Trophoblast cell (in vitro differentiated cells and primary cell): ENCODE results near the gene RGS9.
A peak's percentile ranks its signal among the peaks of the same experiment; 100 is the strongest.
"Not testable (repeated sequence)": the region's sequence is repeated elsewhere in the genome, so short reads cannot be mapped to it uniquely, and the experiment has no call there.

Source experiments
- DNase-seq, 2 donors: peaks; one replicate each; pipeline ENCODE4 v3.0.0-alpha.2; 2016
- H2AFZ ChIP-seq: 2 replicates; pipeline ENCODE4 v1.6.1; 2013; ENCODE audit warnings: low read length, moderate library complexity, mild to moderate bottlenecking; ENCODE audit not compliant: insufficient read depth, poor library complexity
- H2AK5ac ChIP-seq: 2 replicates; pipeline ENCODE4 v1.6.1; 2013; ENCODE audit warnings: mild to moderate bottlenecking, low read length
- H2BK120ac ChIP-seq: 2 replicates; pipeline ENCODE4 v1.6.1; 2013; ENCODE audit warnings: low read length, mild to moderate bottlenecking, moderate library complexity; ENCODE audit not compliant: insufficient read depth, poor library complexity
- H2BK12ac ChIP-seq: 2 replicates; pipeline ENCODE4 v1.6.1; 2013; ENCODE audit warnings: mild to moderate bottlenecking, low read length, moderate library complexity
- H2BK5ac ChIP-seq: 2 replicates; pipeline ENCODE4 v1.6.1; 2013; ENCODE audit warnings: low read length, low read depth, moderate library complexity, mild to moderate bottlenecking; ENCODE audit not compliant: poor library complexity
- H3K14ac ChIP-seq: 2 replicates; pipeline ENCODE4 v1.6.1; 2013; ENCODE audit warnings: mild to moderate bottlenecking, low read length
- H3K18ac ChIP-seq: 2 replicates; pipeline ENCODE4 v1.6.1; 2013; ENCODE audit warnings: mild to moderate bottlenecking, low read length
- H3K23ac ChIP-seq: 2 replicates; pipeline ENCODE4 v1.6.1; 2013; ENCODE audit warnings: low read length
- H3K27ac ChIP-seq: 2 replicates; pipeline ENCODE4 v1.5.1; 2013; ENCODE audit warnings: low read depth, mild to moderate bottlenecking, inconsistent platforms, low read length, moderate library complexity
- H3K27me3 ChIP-seq: 2 replicates; pipeline ENCODE4 v1.6.1; 2013; ENCODE audit warnings: inconsistent platforms, mild to moderate bottlenecking, low read length, moderate library complexity; ENCODE audit not compliant: insufficient read depth
- H3K36me3 ChIP-seq, 2 experiments: 1 replicate in 1 of 2; 2 replicates in 1 of 2; pipeline ENCODE4 v1.6.1; 2013; ENCODE audit warnings: low read length in 2 of 2, mild to moderate bottlenecking in 2 of 2, moderate library complexity in 1 of 2; ENCODE audit not compliant: insufficient read depth in 2 of 2, control insufficient read depth in 1 of 2
- H3K4ac ChIP-seq: 2 replicates; pipeline ENCODE4 v1.6.1; 2013; ENCODE audit warnings: low read depth, mild to moderate bottlenecking, low read length, moderate library complexity
- H3K4me1 ChIP-seq, 2 experiments: 1 replicate in 1 of 2; 2 replicates in 1 of 2; pipeline ENCODE4 v1.6.1; 2013; ENCODE audit warnings: low read length in 2 of 2, mild to moderate bottlenecking in 2 of 2, moderate library complexity in 1 of 2; ENCODE audit not compliant: insufficient read depth in 2 of 2, control insufficient read depth in 1 of 2
- H3K4me2 ChIP-seq: 2 replicates; pipeline ENCODE4 v1.6.1; 2013; ENCODE audit warnings: inconsistent platforms, mild to moderate bottlenecking, low read length, moderate library complexity
- H3K4me3 ChIP-seq: 2 replicates; pipeline ENCODE4 v1.5.1; 2013; ENCODE audit warnings: mild to moderate bottlenecking, low read depth, low read length, inconsistent platforms
- H3K79me1 ChIP-seq: one replicate; pipeline ENCODE4 v1.6.1; 2013; ENCODE audit warnings: low read length
- H3K79me2 ChIP-seq: 2 replicates; pipeline ENCODE4 v1.6.1; 2013; ENCODE audit warnings: low read length, mild to moderate bottlenecking; ENCODE audit not compliant: control insufficient read depth, insufficient read depth, poor library complexity
- H3K9ac ChIP-seq: 2 replicates; pipeline ENCODE4 v1.6.1; 2013; ENCODE audit warnings: mild to moderate bottlenecking, low read length
- H3K9me3 ChIP-seq: 2 replicates; pipeline ENCODE4 v1.6.1; 2013; ENCODE audit warnings: low read depth, mild to moderate bottlenecking, control low read depth, inconsistent platforms, low read length; ENCODE audit not compliant: insufficient read depth
- H4K12ac ChIP-seq: 2 replicates; pipeline ENCODE4 v1.6.1; 2013; ENCODE audit warnings: low read depth, mild to moderate bottlenecking, low read length, moderate library complexity
- H4K8ac ChIP-seq: 2 replicates; pipeline ENCODE4 v1.6.1; 2013; ENCODE audit warnings: low read depth, mild to moderate bottlenecking, low read length, moderate library complexity
- H4K91ac ChIP-seq: one replicate; pipeline ENCODE4 v1.6.1; 2013; ENCODE audit warnings: low read depth, mild to moderate bottlenecking, low read length, moderate library complexity
- WGBS: extraction: QIAGEN DNeasy Blood & Tissue Kit; methylation state at CpG from one replicate; pipeline ENCODE4 v1.1.7; 2013; ENCODE audit warnings: missing lambda C conversion rate; ENCODE audit not compliant: insufficient read length, insufficient coverage; ENCODE audit errors: extremely low coverage; 5-methylcytosine and 5-hydroxymethylcytosine counted together

Gene RGS9

GRCh38 chr17:65109990-65110680 is 27.0 kb upstream of the RGS9 start:
- Histone ChIP-seq H3K9ac (no peak overlapping the region), H4K12ac (no peak overlapping the region), H3K79me1 (no peaks in the 10 kb centered on the region), H3K18ac (no peak overlapping the region), H2AK5ac (no peak overlapping the region), H4K91ac (no peak overlapping the region), H3K14ac (no peak overlapping the region), H3K23ac (no peak overlapping the region), H2BK12ac (no peak overlapping the region), H3K4me3 (no peak overlapping the region), H3K4me2 (no peak overlapping the region), H2BK5ac (no peak overlapping the region), H3K27ac (no peak overlapping the region), H3K4ac (no peak overlapping the region), H3K27me3 (no peaks in the 10 kb centered on the region), H2AFZ (no peak overlapping the region), H4K8ac (no peak overlapping the region), H3K79me2 (no peaks in the 10 kb centered on the region), H3K36me3 (no peaks in the 10 kb centered on the region), H3K4me1 (no peaks in the 10 kb centered on the region), H2BK120ac (no peak overlapping the region), H3K9me3 (no peaks in the 10 kb centered on the region)
- DNase-seq, result peak in 1 of 2 donors; percentile 53
- WGBS, result no CpG with 5 or more reads among the region's 2 CpGs

GRCh38 chr17:65115839-65116238 is 21.3 kb upstream of the RGS9 start:
- H2BK120ac ChIP-seq, result no peak overlapping the region
- no CpG with 5 or more reads among the region's 3 CpGs for WGBS
- H3K27ac ChIP-seq, result no peak overlapping the region
- H2BK12ac ChIP-seq, result no peak overlapping the region
- no peak overlapping the region for H3K14ac ChIP-seq
- H3K4me3 ChIP-seq, result no peak overlapping the region
- no peak overlapping the region for H2BK5ac ChIP-seq
- no peak overlapping the region for H2AFZ ChIP-seq
- H3K27me3 ChIP-seq, result no peaks in the 10 kb centered on the region
- no peaks in the 10 kb centered on the region for H3K36me3 ChIP-seq
- H4K12ac ChIP-seq, result no peak overlapping the region
- no peak overlapping the region for H4K8ac ChIP-seq
- H3K23ac ChIP-seq, result no peak overlapping the region
- H4K91ac ChIP-seq, result no peak overlapping the region
- H3K4me1 ChIP-seq, result no peaks in the 10 kb centered on the region
- no peaks in the 10 kb centered on the region for H3K79me1 ChIP-seq
- H3K4ac ChIP-seq, result no peak overlapping the region
- no peaks in the 10 kb centered on the region for H3K79me2 ChIP-seq
- no peaks in the 10 kb centered on the region for H3K9me3 ChIP-seq
- H3K4me2 ChIP-seq, result no peak overlapping the region
- H3K9ac ChIP-seq, result no peak overlapping the region
- no peak overlapping the region for H2AK5ac ChIP-seq
- no peak for DNase-seq
- H3K18ac ChIP-seq, result no peak overlapping the region

- not testable (repeated sequence) for H3K27ac ChIP-seq, H4K91ac ChIP-seq, H3K9ac ChIP-seq, H2AK5ac ChIP-seq, H3K4me1 ChIP-seq, H4K12ac ChIP-seq, H3K4ac ChIP-seq, H2BK5ac ChIP-seq, H3K36me3 ChIP-seq, H2BK120ac ChIP-seq, H2BK12ac ChIP-seq, H3K9me3 ChIP-seq, H4K8ac ChIP-seq, DNase-seq, H3K4me2 ChIP-seq, H3K79me1 ChIP-seq, H3K4me3 ChIP-seq, H3K18ac ChIP-seq, H2AFZ ChIP-seq, H3K79me2 ChIP-seq, H3K23ac ChIP-seq, H3K27me3 ChIP-seq, H3K14ac ChIP-seq
- no CpG with 5 or more reads among the region's 5 CpGs for WGBS
These were observed 20.7 kb upstream of the RGS9 start for GRCh38 chr17:65116515-65116914.

- WGBS, result no CpG with 5 or more reads among the region's 4 CpGs
These were observed 19.7 kb upstream of the RGS9 start for GRCh38 chr17:65117384-65118035.

More at GRCh38 chr17:65117384-65118035, 19.7 kb upstream of the RGS9 start:
- H3K4ac ChIP-seq, result no peak overlapping the region
- H3K9ac ChIP-seq, result no peak overlapping the region
- no peak overlapping the region for H2BK120ac ChIP-seq
- no peaks in the 10 kb centered on the region for H3K79me2 ChIP-seq
- H3K9me3 ChIP-seq, result no peaks in the 10 kb centered on the region
- H2AFZ ChIP-seq, result no peak overlapping the region
- no peak overlapping the region for H3K18ac ChIP-seq
- no peak for DNase-seq
- no peak overlapping the region for H3K14ac ChIP-seq
- no peak overlapping the region for H4K91ac ChIP-seq
- no peak overlapping the region for H2AK5ac ChIP-seq
- H3K79me1 ChIP-seq, result no peaks in the 10 kb centered on the region
- H3K27me3 ChIP-seq, result no peaks in the 10 kb centered on the region
- H3K27ac ChIP-seq, result no peak overlapping the region
- H4K8ac ChIP-seq, result no peak overlapping the region
- H2BK12ac ChIP-seq, result no peak overlapping the region
- H3K4me2 ChIP-seq, result no peak overlapping the region
- no peaks in the 10 kb centered on the region for H3K36me3 ChIP-seq
- no peak overlapping the region for H3K4me3 ChIP-seq
- H4K12ac ChIP-seq, result no peak overlapping the region
- H3K23ac ChIP-seq, result no peak overlapping the region
- no peak overlapping the region for H2BK5ac ChIP-seq
- no peaks in the 10 kb centered on the region for H3K4me1 ChIP-seq
